ENCODE data around the gene ZKSCAN1.
"Not testable (repeated sequence)": the region's sequence is repeated elsewhere in the genome, so short reads cannot be mapped to it uniquely, and the experiment has no call there.

Gene ZKSCAN1

DNA sequence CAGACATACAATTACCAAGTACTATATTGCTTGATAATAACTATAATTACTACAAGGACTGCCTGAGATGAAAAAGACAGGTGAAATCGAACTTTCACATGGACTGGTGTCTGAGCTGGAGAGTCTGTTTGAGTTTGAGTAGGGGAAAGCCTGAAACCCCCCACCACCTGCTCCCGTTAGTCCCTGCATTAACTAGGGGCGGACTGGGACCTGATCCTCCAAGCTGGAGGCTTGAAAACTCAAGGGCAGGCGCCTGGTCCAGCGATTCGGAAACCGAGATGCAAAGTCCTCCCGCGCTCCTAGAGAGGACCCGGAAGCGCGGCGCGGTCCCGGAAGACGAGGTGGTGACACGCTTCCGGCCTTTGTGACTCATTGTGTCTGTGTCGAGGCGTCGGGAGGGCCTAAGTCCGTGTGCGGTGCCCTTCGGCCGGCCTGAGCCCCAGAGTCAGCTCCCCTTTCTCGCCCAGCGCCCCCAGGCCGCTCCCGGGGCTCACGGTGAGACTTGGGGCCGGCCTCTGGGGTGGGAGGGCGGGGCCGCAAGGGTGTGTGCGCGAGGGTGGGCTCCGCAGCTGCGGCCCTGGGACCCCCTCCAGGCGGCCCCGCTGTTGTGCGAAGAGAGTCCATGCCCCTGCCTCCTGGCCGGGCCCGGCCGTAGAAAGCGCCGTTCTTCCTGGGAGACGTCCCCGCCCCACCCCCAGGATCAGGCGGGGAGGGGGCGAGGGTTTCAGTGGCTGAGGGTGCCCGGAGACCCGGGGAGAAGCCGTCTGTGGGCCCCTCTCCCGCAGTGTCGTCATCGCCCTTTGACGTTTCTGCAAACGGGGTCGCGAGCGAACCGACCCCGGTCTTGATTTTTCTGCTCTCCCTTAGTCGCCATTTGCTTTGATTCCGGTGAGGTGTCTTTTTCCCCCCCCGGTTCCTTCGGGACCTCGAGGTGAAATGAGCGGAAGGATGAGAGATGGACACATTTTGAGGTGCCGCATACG lies at the start of gene ZKSCAN1:
ZKSCAN1 (plus strand) TSS at position 365 of the 983 bp plus-strand sequence. CDS start 7,911 bp downstream, outside the sequence.
- DNase-seq (ENCODE audit: low read depth in 1 of 2, low spot score in 1 of 2) = peak; percentile 70 to 82

DNA sequence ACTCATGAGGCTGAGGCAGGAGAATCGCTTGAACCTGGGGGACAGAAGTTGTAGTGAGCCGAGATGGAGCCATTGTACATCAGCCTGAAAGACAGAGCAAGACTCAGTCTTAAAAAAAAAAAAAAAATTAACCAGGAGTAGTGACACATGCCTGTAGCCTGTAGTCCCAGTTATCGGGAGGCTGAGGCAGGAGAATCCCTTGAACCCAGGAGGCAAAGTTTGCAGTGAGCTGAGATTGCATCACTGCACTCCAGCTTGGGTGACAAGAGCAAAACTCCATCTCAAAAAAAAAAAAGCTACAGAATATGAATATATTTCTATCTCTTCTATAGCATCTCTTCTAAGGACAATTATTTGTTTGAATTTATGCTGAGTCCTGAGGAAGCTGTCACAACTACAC lies 46.1 kb upstream of the ZKSCAN1 start:
- no peak for DNase-seq (ENCODE audit: low read depth in 1 of 2, low spot score in 1 of 2)

DNA sequence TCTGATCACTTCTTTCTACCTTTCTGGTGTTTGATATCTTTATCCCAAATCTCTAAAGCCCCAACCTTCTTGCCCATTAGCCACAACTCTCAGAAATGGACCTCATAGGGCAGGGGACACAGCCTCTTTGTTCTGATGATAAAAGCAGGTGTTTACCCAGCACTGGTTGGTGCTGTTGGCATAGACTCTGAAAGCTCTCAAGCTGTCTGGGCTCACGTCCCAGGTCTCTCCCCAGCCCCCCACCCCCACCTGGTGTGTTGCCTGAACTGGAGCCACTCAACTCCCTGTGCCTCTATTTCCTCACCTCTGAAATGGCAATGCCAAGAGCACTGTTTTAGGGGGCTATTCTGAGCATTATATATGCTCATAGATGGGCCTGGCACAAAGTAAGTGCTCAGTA lies 45.6 kb upstream of the ZKSCAN1 start:
- DNase-seq (ENCODE audit: low read depth in 1 of 2, low spot score in 1 of 2) = not testable (repeated sequence)

DNA sequence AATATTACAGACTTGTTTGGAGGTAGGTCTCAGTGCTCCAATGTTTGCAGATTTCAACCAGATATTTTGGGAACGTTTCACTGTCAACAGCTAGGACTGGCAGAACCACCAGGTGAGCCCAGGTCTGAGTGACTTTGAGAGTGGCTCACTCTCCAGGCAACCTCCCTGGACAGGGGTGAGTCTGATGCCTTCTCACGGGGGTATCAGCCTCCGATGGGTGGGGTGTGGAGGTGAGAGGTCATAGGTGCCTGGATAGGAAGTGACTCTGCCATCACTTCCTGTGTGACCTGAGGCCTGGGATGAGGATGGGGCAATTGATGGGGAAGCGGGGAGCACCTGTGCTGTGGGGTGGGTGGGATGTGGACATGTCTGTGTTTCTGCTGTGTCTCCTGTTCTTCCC lies 44.2 kb upstream of the ZKSCAN1 start:
- no peak for DNase-seq (ENCODE audit: low read depth in 1 of 2, low spot score in 1 of 2)

DNA sequence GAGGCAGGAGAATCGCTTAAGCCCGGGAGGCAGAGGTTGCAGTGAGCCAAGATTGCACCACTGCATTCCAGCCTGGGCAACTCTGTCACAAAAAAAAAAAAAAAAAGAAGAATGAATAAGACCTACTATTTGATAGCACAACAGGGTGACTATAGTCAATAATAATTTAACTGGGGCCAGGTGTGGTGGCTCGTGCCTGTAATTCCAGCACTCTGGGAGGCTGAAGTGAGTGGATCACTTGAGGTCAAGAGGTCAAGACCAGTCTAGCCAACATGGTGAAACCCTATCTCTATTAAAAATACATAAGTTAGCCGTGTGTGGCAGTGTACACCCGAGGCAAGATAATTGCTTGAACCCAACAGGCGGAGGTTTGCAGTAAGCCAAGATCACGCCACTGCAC lies 41.6 kb upstream of the ZKSCAN1 start:
- DNase-seq (ENCODE audit: low read depth in 1 of 2, low spot score in 1 of 2) = not testable (repeated sequence)

DNA sequence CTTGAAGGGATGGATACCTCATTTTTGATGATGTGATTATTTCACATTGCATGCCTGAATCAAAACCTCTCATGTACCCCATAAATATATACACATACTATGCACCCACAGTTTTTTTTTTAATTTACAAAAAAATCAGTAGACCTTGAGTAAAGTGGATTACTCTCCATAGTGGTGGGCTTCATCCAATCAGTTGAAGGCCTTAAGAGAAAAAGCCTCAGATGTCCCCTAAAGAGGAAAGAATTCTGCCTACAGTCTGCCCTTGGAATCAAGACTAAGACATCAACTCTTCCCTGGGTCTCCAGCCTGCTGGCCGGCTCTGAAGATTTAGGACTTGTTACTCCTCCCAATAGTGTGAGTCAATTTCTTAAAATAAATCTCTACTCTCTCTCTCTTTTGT lies 40.7 kb upstream of the ZKSCAN1 start:
- no peak for DNase-seq (ENCODE audit: low read depth in 1 of 2, low spot score in 1 of 2)

DNA sequence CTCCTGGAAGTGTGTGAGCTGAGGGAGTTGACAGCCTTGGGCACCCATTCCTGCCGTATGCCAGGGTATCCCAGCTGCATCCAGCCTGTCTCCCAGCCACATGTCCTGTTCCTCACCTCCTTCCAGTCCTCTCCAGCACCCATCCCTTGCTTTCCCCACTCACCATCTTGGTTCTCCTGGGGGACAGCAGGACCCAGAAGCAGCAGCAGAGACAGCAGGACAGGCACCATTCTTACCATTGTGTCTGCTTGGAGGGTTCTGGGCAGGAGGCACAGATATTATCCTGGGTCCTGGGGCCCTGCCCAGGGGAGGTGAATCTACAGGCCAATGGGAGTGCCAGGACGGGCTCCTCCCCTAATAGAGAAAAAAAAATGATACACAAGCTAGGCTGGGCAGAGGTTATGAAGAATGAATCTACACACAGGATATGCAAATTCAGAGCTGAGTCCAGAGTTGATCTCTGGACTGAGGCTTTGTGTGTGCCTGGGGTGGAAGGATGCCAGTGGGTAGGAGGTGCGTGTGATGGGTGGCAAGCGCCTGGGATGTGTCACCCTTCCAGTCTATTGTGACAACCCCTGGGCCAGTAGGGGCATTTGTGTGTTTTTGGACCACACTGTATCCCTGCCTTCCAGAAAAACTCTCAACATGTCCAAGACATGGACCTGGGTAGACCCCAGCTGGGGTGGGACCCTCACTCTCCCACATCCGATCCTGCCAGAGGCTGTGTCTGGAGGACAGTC lies 39.4 kb upstream of the ZKSCAN1 start, which contains the start of gene AZGP1:
AZGP1 (minus strand) TSS at position 250 of the 740 bp plus-strand sequence; CDS start at position 239, 11 bp downstream.
- no peak for DNase-seq (ENCODE audit: low read depth in 1 of 2, low spot score in 1 of 2)

DNA sequence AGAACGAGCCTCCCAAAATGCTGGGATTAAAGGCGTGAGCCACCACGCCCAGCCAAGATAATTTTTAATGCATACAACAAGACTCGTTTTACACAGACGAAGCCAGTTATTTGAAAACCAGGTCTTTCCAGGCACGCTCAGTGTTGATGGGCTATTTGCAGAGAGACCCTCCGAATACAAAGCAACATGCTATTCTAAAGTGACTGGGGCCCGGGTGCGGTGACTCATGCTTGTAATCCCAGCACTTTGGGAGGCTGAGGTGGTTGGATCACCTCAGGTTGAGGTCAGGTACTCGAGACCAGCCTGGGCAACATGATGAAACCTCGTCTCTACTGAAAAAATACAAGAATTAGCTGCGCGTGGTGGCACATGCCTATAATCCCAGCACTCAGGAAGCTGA lies 38.8 kb upstream of the ZKSCAN1 start:
- no peak for DNase-seq (ENCODE audit: low read depth in 1 of 2, low spot score in 1 of 2)

DNA sequence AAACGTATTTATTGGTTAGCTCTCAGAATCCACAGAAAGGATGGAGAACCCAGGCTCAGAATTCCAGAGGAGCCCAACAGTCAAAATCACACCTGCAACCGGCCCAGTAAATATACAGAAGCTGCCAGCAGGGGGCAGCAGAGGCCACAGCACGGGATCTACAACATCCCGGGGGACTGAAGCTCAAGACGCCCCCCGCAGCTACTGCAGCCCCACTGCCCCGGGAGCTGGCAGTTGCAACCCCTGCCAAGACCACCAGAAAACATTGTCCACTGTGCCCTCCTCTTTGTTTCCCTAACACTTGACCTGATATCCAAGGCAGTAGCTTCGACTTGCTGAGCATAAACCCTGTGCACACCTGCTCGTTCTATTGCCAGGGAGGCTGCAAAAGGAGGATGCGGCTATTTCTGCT lies 35.6 kb upstream of the ZKSCAN1 start:
- peak; percentile 41 to 54 for DNase-seq (ENCODE audit: low read depth in 1 of 2, low spot score in 1 of 2)

DNA sequence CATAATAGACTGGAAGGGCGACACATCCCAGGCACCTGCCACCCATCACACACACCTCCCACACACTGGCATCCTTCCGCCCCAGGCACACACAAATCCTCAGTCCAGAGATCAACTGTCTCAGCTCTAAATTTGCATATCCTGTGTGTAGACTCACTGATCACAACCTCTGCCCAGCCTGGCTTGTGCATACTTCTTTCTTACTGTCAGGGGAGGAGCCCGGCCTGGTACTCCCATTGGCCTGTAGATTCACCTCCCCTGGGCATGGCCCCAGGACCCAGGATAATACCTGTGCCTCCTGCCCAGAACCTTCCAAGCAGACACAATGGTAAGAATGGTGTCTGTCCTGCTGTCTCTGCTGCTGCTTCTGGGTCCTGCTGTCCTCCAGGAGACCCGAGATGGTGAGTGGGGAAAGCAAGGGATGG lies 34.9 kb upstream of the ZKSCAN1 start:
- not testable (repeated sequence) for DNase-seq (ENCODE audit: low read depth in 1 of 2, low spot score in 1 of 2)

DNA sequence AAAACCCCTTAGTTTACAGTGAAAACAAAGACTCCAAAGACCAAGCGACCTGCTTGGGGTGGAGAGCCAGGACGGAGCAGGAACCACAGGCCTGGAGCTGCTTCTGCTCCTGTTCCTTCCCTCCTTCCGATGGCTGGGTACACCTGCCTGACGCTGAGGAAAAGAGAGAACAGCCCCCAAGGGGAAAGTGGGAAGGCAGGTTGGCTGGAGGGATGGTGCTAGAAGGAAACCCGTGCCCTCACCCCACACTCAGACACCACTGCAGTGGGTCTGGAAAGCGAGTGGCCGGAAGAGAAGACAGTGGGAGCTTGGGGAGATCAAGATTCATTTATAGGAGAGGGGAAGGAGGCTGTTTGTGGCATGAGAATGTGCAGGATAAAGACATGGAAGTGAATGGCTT lies 34.3 kb upstream of the ZKSCAN1 start:
- not testable (repeated sequence) for DNase-seq (ENCODE audit: low read depth in 1 of 2, low spot score in 1 of 2)

DNA sequence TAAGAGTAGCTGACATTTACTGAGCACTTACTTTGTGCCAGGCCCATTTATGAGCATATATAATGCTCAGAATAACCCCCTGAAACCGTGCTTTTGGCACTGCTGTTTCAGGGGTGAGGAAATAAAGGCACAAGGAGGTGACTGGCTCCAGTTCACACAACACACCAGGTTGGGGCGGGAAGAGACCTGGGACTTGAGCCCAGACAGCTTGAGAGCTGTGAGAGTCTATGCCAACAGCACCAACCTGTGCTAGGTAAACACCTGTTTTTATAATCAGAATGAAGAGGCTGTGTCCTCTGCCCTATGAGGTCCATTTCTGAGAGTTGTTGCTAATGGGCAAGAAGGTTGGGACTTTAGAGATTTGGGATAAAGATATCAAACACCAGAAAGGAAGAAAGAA lies 30.8 kb upstream of the ZKSCAN1 start:
- DNase-seq (ENCODE audit: low read depth in 1 of 2, low spot score in 1 of 2) = no peak

DNA sequence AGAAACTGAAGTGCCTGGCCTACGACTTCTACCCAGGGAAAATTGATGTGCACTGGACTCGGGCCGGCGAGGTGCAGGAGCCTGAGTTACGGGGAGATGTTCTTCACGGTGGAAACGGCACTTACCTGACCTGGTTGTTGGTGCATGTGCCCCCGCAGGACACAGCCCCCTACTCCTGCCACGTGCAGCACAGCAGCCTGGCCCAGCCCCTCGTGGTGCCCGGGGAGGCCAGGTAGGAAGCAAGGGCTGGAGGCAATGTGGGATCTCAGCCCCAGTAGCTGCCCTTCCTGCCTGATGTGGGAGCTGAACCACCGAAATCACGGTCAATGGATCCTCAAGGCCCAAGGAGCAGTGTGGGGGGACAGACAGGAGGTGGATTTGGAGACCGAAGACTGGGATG lies 28.1 kb upstream of the ZKSCAN1 start:
- DNase-seq (ENCODE audit: low read depth in 1 of 2, low spot score in 1 of 2) = not testable (repeated sequence)

DNA sequence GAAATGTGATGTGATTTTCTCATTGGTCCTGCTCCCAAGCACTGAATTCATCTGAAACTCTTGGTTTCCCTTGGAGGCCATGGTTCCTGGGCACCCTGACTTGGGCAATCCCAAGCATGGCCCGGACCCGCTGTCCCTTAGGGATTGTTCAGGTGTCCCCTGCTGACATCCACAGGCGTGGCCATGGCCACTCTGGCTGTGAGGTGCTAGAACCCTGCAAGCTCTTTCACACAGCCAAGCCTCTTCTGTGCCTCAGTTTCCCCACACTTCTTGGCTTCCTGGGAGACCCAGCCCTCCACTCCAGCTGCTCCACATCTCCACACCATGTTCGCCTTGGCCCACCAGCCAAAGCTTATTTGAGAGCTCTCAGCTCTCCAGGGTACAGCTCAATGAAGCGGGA lies 27.6 kb upstream of the ZKSCAN1 start:
- no peak for DNase-seq (ENCODE audit: low read depth in 1 of 2, low spot score in 1 of 2)

DNA sequence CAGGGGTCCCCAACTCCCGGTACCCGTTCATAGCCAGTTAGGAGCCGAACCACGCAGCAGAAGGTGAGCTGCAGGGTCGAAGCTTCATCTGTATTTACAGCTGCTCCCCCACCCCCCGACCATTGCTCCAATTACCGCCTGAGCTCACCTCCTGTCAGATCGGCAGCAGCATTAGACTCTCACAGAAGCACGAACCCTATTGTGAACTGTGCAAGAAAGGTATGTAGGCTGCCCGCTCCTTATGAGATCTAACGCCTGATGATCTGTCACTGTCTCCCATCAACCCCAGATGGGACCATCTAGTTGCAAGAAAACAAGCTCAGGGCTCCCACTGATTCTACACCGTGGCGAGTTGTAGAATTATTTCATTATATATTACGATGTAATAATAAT lies 24.9 kb upstream of the ZKSCAN1 start:
- no peak for DNase-seq (ENCODE audit: low read depth in 1 of 2, low spot score in 1 of 2)

DNA sequence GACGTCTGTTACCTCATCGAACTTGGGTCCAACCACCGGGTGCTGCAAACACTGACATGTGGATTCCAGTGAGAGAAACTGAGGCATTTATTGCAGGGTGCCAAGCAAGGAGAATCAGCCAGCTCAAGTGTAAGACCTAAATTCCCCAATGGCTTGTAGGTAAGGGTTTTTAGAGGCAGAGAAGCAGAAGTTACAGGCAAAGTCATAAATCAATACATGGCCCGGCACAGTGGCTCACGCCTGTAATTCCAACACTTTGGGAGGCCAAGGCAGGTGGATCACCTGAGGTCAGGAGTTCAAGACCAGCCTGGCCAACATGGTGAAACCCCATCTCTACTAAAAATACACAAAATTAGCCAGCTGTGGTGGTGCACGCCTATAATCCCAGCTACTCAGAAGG lies 23.9 kb upstream of the ZKSCAN1 start:
- not testable (repeated sequence) for DNase-seq (ENCODE audit: low read depth in 1 of 2, low spot score in 1 of 2)

DNA sequence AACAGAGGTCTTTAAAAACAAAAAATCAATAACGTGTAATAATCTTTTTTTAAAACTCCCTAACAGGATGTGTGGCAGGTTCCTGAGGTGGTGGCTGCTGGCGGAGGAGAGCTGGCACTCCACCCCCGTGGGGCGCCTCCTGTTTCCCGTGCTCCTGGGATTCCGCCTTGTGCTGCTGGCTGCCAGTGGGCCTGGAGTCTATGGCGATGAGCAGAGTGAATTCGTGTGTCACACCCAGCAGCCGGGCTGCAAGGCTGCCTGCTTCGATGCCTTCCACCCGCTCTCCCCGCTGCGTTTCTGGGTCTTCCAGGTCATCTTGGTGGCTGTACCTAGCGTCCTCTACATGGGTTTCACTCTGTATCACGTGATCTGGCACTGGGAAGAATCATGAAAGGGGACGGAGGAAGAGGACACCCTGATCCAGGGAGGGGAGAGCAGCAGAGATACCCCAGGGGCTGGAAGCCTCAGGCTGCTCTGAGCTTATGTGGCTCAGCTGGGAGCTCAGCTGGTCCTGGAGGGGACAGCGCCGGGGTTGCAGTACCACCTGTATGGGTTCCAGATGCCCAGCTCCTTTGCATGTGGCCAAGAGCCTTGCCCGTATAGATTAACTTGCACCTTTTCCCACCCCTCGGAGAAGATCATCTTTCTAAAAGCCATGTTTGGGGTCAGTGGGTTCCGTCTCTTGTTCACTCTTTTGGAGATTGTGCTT lies 22.9 kb upstream of the ZKSCAN1 start:
- no peak for DNase-seq (ENCODE audit: low read depth in 1 of 2, low spot score in 1 of 2)

DNA sequence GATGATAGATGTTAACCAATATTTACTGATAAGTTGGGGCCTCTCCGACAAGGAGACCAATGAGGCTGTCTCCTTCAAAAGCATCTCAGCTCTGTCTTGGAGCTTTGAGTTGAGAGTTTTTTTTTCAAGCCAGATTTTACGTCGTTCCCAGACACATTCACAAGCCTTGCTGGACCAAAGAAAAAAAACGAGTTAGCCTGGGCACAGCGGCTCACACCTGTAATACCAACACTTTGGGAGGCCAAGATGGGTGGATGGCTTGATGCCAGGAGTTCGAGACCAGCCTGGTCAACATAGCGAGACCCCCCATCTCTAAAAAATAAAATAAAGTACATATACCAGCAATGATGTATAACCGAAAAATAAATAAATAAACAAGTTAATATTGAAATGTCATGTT lies 20.6 kb upstream of the ZKSCAN1 start:
- no peak for DNase-seq (ENCODE audit: low read depth in 1 of 2, low spot score in 1 of 2)

DNA sequence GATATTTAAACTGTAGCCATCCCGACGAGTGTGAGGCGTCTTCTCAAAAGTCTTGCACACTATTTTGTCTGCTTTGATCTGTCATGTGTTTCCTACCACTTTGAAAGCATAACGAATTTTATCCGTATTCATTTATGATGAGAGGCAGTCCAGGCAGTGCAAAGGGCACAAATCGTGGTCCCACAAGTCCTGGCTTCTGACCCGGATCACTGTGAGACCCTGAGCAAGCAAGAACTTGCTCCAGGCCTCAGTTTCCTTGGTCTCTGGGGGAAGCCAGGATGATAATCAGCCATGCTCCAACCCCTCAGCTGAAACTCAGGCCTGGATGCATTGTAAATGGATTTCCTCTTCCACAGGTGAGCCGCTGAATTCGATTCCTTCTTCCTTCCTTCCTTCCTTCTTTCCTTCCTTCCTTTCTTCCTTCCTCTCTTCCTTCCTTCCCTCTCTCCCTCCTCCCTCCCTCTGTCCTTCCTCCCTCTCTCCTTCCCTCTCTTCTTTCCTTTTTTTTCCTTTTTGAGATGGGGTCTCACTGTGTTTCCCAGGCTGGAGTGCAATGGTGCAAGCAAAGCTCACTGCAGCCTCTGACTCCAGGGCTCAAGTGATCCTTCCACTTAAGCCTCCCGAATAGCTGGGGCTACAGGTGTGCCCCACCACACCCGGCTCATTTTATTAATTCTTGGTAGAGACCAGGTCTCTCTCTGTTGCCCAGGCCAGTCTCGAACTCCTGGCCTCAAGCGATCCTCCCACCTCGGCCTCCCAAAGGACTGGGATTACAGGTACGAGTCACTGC lies 18.4 kb upstream of the ZKSCAN1 start:
- no peak for DNase-seq (ENCODE audit: low read depth in 1 of 2, low spot score in 1 of 2)

DNA sequence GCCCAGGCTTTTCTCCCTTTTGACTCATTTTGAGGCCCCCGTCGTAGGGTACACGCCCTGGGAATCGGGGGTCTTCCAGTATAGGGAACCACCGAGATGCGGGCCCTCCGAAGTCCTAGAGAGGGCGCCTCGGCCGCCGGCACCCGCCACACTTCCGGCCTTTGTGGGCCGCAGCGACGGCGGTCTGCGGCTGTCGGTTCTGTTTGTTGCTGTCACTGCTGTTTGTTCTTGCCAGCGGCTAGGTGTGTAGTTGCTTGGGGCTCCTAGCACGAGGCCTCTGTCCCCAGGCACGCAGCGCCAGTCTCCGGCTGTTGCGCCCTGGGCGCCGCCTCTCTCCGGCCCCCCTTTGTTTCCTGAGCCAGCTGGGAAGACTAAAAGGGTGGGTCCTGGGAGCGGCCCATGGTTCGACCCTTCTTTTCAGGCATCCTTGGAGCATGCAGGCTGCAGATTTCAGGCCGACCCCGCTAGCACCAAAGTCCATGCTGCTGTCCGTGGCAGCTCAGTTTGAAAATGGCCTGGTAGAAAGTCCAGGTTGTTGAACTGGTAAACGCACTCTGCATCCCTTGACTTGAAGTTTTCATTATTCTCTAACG lies 17.8 kb upstream of the ZKSCAN1 start:
- peak; percentile 33 to 36 for DNase-seq (ENCODE audit: low read depth in 1 of 2, low spot score in 1 of 2)

All from activated CD4-positive, alpha-beta T cell treated with anti-CD3 and anti-CD28 coated beads, Interleukin-2, amount 50 U/mL, for 24 hours (primary cell).